HG02973 (cell line): Measurements from ENCODE around the gene JPT2.

Source experiments
- ATAC-seq: cut with Tn5 transposase; IDR thresholded peaks from one replicate; pipeline ENCODE4 v1.9.1; 2021; ENCODE audit warnings: moderate library complexity; ENCODE audit not compliant: unreplicated experiment

Gene JPT2

GRCh38 chr16:1749152-1750117 is 71.4 kb downstream of the JPT2 start:
- ATAC-seq, result no peak
